ENCODE measurements around the gene ZRANB3.
A peak's percentile ranks its signal among the peaks of the same experiment; 100 is the strongest.
"Not testable (repeated sequence)": the region's sequence is repeated elsewhere in the genome, so short reads cannot be mapped to it uniquely, and the experiment has no call there.

The ZRANB3 gene

DNA sequence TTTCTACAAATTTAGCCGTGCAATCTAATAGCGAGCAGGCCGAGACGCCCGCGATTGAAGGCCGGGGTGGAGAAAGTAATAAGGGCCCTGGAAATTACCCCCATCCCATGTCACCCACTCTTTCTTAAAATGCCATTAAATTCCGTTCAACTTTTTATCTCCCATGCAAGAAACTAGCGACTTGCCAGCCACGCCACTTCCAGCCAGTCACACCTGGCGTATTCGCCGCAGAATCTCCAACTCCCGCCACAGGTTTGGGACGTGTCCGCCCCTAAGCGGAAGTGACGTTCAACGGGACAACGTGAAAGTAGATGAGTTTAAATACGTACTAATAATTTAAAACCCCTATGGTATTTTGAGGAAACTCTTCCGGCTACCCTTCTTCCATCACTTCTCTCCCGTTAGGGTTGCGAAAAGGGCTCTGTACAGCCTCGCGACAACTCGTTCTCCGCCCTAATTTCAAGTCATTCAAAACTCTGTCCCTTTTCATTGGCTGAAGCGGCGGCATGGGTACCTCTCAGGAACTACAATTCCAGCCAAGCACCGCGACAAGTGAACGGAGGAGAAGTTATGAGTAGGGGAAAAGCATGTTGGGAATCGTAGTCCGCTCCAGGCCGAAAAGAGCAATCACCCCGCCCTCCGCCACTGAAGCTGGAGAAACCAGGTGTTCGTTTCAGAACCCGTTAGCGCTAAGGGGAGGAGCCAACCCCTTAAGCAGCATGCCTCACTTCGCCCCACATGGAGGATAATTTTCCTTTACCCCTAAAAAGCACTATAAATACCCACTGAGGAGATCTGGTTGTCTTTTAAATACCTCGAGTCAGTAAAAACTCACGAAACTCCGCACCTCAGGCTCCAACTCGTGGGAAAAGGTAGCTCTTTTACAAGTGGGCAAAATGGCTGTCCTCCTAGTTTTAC is at the start of gene ZRANB3:
ZRANB3 (minus strand) TSS at position 906 of the 918 bp plus-strand sequence.
- peak; percentile 97 to 99 for DNase-seq

DNA sequence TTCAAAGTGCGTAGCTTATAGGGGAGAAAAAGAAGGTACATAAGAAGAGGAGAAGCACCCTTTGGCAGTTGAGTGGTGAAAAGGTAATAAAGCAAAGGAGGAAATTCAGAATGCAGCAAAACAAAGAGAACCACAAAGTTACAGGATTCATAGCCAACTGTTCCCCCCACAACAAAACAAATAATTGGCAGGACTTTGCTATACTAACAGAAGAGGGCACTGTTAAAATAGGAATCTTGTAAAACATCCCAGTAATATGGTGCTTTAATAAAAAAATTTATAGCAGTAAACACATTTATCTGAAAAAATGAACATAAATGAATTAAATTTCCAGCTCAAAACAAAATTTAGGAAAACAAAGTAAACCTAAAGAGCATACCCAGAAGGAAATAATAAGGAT is 42.6 kb upstream of the ZRANB3 start:
- no peak for DNase-seq

DNA sequence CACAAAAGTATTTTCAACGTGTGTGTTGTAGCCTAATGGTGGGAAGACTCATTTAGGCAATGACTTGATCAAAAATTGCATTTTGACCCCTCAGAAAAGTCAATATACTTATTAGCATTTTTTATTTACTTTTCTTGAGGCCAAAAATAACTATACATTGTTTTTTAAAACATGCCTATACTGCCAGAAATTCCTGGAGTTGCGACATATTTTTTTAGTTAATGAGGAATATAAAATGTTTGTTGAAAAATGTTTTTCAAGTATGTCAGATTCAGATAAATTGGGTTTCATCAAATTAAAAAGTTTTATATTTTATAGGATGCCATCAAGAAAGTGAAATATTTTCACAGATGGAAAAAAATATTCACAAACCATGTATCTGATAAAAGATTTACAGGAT is 39.9 kb upstream of the ZRANB3 start:
- no peak for DNase-seq

DNA sequence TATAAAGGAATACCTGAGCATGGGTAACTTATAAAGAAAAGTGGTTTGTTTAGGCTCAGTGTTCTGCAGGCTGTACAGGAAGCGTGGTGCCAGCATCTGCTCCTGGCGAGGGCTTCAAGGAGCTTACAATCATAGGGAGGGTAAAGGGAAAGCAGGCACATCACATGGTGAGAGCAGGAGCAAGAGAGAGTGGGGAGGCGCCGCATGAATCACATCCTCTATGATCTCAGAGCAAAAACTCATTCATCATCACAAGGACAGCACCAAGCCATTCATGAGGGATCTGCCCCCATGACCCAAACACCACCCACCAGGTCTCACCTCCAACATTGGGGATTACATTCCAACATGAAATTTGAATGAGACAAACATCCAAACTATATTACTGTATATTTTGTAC is 32.8 kb upstream of the ZRANB3 start:
- DNase-seq: no peak

DNA sequence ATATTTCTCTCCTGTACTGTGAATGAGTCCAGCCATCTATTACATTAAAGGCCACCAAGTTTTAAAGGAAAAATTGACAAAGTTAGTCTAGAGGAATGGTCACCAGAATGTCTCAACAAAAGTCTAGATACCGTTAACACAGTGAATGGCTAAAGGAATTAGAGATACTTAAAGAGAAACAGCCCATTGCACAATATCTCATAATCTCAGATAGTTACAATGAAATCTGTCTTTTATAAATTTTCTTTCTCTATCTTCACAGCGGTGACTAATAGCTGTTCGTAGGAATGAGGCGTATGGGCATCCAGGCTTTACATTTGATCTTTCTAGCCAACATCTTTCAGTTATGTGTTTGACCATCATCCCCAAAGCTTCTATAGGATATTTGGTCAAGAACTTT is 30.9 kb upstream of the ZRANB3 start:
- no peak for DNase-seq

DNA sequence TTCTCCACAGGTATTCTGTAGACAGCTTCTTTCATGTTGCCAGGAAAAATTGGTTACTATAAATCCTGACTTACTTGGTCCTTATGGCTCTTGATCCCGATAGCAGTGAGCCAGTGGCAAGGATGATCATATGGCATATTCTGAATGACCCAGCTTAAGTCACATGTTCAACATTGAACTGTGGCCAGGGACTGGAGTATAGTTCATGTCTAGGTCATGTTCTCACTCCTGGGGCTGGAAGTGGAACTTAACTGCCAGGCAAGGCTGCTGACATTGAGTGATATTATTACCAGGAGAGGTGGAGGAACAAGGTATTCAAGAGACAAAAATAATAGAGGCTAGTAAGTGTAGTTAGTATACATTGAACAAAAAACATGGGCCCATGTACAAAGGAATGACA is 26.5 kb upstream of the ZRANB3 start:
- DNase-seq: no peak

DNA sequence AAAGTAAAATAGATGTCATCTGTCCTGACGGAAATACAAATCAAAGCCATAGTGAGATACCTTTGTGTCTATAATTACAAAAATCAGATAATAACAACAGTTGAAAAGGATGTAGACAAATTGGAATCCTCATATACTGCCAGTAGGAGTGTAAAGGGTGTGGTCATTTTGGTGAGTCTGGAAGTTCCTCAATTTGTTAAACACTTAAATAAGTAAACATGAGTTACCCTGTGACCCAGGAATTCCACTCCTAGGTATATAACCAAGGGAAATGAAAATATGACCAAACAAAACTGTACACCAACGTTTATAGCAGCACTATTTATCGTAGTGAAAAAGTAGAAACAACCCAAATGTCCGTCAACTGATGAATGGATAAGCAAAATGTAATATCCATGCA is 24.3 kb upstream of the ZRANB3 start:
- DNase-seq: no peak

DNA sequence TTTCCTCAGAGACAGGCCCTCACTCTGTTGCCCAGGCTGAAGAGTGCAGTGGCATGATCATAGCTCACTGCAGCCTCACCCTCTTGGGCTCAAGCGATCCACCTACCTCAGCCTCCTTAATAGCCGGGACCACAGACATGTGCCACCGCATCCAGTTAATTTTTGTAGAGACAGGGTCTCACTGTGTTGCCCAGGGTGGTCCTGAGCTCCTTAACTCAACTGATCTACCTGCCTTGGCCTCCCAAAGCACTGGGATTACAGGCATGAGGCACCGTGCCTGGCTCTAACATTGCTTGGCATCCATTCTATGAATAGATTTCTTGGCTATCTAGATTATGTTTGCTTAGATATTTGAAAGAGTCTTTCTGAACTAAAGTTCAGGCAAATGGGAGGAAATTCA is 21.9 kb upstream of the ZRANB3 start:
- DNase-seq: no peak

DNA sequence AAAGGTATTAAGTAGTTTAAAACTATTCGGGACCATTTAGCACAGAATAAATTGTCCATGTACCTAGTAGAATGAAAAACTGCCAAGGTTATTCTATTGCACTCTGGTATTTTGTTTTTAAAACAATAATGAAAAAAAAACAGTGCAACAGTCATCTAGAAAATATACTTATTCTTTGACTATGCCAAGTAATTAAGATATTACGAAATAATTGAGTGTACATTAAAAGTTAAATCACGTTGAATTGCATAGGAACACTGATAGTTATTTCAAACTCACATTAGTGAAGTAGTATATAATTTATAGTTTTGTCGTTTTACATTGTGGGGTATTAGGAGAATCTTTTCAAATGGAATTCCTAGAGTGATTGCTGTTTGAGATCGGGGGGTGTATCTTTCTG is 20.3 kb upstream of the ZRANB3 start:
- DNase-seq: no peak

DNA sequence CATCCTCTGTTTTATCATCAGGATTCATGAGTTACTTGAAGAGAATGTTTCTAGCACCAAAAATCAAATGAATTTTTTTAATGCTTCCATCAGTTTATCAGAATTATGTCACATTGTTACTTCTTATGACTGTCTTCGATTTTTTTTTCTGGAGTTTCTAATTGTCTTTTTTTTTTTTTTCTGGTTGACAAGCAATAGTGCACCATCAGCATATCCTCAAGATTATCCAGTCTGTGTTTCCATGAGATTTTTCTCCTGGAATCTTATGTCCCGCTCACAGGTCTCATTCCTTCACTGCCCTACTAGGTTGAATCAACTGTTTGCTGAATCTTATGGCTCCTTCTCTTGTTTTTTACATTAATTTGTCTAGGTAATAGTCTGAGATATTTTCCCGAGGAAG is 16.3 kb upstream of the ZRANB3 start:
- no peak for DNase-seq

DNA sequence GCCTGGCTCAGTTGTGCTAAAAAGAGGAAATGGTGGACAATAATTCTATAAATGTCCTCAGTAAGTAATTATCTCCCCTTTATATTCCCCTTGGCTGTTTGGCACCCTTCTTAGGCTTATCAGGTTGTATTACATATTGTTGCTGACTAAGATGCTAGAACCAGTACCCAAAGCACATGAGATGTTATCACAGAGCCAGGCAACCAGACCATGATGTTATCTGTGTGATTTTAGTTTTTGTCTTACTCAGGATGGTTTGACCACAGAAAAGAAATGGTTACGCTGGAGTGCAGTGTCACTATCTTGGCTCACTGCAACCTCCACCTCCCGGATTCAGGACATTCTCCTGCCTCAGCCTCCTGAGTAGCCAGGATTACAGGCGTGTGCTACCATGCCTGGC is 15.4 kb upstream of the ZRANB3 start:
- DNase-seq: no peak

DNA sequence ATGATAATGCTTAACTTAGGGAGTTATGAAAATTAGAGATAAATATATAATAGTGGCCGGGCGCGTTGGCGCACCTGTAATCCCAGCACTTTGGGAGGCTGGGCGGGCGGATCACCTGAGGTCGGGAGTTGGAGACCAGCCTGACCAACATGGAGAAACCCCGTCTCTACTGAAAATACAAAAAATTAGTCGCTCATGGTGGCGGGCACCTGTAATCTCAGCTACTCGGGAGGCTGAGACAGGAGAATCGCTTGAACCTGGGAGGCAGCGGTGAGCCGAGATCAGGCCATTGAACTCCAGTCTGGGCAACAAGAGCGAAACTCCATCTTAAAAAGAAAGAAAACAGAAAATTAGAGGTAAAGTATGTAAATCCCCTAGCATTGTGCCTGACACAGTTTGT is 2.5 kb upstream of the ZRANB3 start:
- not testable (repeated sequence) for DNase-seq

DNA sequence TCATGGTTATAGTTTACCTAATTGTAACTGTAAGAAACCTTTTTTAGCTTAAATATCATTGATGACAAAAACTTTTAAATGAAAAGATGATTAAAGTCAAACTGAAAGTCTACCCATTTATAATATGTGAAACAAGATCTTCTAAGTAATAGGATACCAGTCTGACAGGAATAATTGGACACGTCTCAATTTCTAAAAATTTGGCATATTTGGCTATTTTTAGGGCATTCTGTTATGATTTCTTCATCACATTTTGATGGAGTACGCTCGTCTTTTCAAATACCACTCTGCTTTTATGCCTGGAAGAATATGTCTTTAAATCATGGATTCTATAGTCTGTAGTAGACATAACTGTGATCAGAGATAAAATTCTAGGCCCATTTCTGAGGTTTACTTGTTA is 1.6 kb upstream of the ZRANB3 start:
- DNase-seq: no peak

DNA sequence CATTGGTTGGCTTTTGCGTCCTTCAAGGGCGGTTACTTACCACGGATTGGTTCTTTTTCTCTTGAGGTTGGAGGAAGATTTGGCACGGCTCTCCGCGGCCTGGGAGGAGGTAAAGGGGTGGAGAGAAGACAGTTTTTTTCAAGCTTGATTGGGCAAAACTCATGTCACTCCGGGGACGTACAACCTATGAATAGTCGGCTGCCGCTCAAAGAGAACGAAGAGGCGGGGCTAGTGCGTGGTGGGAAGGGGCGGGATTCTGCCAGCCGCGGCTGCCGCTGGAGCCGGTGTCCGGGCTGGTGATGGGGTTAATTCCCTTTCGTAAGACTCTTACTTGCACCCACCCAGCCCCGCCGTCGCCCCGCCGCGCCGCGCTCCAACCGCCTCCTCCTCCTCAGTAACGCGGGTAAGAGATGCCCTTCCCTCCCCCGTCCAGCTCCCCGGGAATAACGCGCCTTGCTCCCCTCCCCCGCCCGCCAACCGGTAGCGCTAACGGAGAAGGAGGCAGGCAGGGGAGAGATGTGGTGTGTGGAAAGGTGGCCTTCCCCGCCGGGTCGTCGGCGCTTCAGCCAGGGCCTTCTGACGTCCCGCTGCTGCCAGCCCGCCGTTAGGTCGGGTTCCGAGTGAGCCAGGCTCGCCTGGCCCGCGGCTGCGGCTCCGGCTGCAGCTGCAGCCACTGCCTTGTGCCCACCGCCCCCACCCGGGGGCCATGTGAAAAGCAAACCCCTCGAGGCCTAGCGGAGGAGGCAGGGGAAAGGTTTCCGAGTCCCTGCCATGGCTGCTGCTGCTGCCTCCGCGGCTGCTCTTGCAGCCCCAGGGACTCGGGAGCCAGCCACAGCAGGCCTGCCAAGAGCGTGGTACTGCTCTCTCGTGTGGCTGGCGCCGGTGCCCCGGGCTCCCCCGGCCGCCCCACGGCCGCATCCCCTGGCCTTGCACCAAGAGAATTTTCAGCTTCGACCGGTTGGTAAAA is 496 bp upstream of the ZRANB3 start, which contains the start of gene R3HDM1:
R3HDM1 (plus strand) TSS at position 254 of the 967 bp plus-strand sequence. CDS start 73,362 bp downstream, outside the sequence.
- DNase-seq: peak; percentile 99 to 100

DNA sequence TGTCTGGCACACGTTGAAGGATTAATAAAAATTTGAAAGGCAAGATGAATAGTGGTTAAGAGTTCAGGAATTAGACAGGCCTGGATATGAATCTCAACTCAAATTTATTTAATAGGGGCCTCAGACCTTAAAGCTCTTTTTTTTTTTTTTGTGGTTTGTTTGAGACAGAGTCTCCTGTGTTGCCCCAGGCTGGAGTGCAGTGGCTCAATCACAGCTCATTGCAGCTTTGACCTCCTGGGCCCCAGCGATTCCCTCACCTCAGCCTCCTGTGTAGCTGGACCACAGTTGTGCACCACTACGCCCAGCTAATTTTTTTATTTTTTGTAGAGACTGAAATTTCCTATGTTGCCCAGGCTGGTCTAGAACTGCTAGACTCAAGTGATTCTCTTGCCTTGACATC is 3.0 kb downstream of the ZRANB3 start:
- DNase-seq: no peak

DNA sequence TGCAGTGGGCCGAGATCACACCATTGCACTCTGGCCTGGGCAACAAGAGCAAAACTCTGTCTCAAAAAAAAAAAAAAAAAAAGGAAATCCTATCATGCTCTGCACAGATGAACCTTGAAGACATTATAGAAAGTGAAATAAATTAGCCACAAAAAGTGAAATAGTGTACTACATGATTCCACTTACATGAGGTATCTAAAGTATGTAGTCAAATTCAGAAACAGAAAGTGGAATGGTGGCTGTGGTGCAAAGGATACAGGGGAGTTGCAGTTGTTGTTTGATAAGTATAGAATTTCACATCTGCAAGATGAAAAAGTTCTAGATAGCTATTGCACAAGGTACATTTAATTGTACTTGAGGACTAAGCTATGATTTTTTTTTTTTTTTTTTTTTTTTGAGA is 5.2 kb downstream of the ZRANB3 start:
- no peak for DNase-seq

DNA sequence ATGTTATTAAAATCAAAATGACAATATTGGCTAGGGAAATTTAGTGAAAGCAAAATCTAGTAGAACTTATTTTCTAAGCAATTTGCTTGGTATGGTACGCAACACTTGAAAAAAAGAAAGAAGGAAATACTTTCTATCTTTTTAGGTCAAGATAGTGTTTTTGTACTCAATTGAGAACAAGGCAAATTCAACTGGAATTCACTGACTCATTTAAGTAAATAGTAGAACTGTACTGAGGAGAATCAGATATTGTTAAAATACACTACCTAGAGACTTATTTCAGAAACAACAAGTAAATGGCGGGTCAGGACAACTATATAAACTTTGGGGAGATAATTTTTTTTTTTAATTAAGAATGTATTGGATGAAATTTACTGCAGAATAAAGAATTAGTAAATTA is 18.9 kb downstream of the ZRANB3 start:
- DNase-seq: no peak

DNA sequence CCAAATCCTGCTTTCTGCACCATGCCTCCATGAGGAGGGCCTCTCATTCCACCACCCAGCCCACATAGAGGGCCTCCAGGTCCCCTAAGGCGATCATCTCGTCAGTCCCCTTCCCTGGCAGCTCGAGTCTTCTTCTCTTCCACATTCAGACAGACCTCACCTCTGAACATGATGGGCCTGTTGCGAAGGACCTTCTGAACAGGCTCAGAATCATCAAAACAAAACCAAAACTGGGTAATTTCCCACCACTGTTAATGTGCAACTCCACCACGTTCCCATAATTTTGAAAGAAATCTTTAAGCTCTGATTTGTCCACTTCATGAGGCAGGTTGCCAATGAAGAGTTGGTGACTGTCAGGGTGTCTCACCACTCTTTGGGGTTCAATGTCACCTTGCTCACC is 20.4 kb downstream of the ZRANB3 start:
- DNase-seq: no peak

DNA sequence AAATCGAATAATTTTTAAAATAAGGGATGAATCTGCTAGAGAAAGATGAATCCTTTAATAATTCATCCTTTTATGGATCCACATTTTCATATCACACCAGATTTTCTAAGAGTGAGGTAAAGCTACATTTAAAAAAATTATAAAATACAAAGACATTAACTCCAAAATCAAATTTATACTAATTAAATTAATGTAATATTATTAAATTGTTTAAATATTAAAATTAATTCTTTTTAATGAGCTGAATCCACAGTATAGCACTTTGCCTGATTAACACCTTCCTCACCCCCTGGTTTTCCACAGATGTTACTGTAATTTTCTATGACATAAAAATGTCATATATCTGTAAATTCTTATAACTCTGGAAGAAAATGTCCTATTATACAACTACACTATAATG is 26.2 kb downstream of the ZRANB3 start:
- no peak for DNase-seq

DNA sequence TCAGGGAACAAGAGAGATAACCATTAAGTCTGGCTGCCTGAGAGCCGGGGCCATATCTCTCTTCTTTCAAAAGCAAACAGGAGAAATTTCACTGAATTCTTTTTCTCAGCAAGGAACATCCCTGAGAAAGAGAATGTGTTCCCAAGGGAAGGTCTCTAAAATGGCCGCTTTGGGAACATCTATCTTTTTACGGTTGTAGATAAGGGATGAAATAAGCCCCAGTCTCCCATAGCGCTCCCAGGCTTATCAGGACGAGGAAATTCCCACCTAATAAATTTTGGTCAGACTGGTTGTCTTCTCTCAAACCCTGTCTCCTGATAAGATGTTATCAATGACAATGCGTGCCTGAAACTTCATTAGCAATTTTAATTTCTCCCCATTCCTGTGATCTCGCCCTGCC is 32.4 kb downstream of the ZRANB3 start:
- DNase-seq: not testable (repeated sequence)

DNA sequence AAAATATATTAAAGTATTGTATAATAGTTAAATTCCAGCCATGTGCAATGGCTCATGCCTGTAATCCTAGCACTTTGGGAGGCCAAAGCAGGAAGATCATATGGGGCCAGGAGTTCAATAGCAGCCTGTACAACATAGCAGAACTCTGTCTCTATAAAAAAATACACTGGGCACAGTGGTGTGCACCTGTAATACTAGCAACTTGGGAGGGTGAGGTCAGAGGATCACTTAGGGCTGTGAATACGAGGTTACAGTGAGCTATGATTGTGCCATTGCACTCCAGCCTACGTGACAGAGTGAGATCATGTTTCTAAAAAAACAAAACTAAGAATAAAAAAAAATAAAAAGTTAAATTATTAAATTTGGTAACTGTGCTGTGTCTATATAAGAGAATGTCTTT is 36.1 kb downstream of the ZRANB3 start:
- no peak for DNase-seq

DNA sequence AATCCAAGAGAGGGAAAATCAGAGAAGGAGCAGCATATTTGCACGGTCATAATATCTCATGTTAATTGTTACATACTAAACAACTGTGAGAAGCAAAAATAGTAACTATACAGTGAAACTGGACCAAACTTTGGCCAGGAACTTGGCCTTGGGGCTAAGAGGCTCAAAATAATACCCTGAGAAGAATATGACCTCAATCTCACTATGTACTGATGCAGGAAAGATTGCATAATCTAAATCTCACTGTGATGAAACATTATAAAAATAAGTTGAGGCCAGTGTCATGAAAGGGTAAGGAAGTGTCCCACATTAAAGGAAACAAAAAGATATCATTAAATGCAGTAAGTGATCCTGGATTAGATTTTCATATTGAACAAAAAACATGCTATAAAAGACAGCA is 36.5 kb downstream of the ZRANB3 start:
- DNase-seq: no peak

DNA sequence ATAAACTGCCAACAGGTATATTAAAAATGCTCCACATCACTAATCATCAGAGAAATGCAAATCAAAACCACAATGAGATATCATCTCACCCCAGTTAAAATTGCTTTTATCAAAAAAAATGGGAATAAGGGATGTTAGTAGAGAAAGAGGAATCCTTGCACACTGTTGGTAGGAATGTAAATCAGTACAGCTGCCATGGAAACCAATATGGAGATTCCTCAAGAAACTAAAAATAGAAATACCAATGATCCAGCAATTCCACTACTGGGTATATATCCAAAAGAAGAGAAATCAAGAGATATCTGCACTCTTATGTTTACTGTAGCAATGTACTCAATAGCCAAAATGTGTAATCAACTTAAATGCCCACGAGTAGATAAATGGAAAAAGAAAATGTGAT is 40.6 kb downstream of the ZRANB3 start:
- no peak for DNase-seq

DNA sequence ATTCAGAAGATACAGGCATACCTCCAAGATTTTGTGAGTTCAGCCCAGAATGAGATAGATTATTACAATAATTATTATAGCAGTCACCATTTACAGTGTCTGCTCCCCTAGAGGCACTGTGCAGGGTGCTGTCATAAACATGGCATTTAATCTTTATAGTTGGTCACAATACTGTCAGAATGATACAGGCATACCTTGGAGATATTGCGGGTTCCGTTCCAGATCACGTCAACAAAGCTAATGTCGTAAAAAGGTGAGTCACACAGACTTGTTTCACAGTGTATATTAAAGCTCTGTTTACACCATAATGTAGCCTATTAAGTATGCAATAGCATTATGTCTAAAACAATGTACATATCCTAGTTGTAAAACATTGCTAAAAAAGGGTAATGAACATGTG is 45.6 kb downstream of the ZRANB3 start:
- no peak for DNase-seq

Measured in NCI-H2081 (cell line).